DOHH2 (cell line): ENCODE results near the gene SULT4A1.
"Not testable (repeated sequence)": the region's sequence is repeated elsewhere in the genome, so short reads cannot be mapped to it uniquely, and the experiment has no call there.

Experiments
- H3F3A ChIP-seq: fragments of 200-600 bp; sonication (generic), shearing (Covaris generic); 2 replicates; pipeline ENCODE4 v1.6.0; 2016; ENCODE audit warnings: antibody characterized with exemption, mild to moderate bottlenecking; ENCODE audit not compliant: control insufficient read depth, insufficient read depth
- H3K27ac ChIP-seq: fragments of 200-600 bp; sonication (generic); 2 replicates; pipeline ENCODE4 v1.5.1; 2014; ENCODE audit warnings: low read depth, mild to moderate bottlenecking, low read length, moderate library complexity
- H3K27me3 ChIP-seq: fragments of 200-600 bp; sonication (generic); 2 replicates; pipeline ENCODE4 v1.6.1; 2014; ENCODE audit warnings: mild to moderate bottlenecking, low read length, mixed read lengths; ENCODE audit not compliant: control insufficient read depth
- H3K36me3 ChIP-seq: fragments of 200-600 bp; sonication (generic); 2 replicates; pipeline ENCODE4 v1.6.1; 2014; ENCODE audit warnings: mild to moderate bottlenecking, low read length, moderate library complexity, mixed read lengths; ENCODE audit not compliant: control insufficient read depth
- H3K4me1 ChIP-seq: fragments of 200-600 bp; sonication (generic); 2 replicates; pipeline ENCODE4 v1.6.1; 2014; ENCODE audit warnings: mild to moderate bottlenecking, low read length, mixed read lengths; ENCODE audit not compliant: control insufficient read depth
- H3K4me2 ChIP-seq: fragments of 200-600 bp; sonication (generic); 2 replicates; pipeline ENCODE4 v1.6.0; 2014; ENCODE audit warnings: mild to moderate bottlenecking, low read length, moderate library complexity
- H3K4me3 ChIP-seq: fragments of 200-600 bp; sonication (generic); 2 replicates; pipeline ENCODE4 v1.5.1; 2014; ENCODE audit warnings: mild to moderate bottlenecking, low read length, mixed read lengths
- H3K79me2 ChIP-seq: fragments of 200-600 bp; sonication (generic); 2 replicates; pipeline ENCODE4 v1.6.1; 2014; ENCODE audit warnings: mild to moderate bottlenecking, low read length, mixed read lengths; ENCODE audit not compliant: control insufficient read depth
- H3K9me2 ChIP-seq: fragments of 200-600 bp; sonication (generic); replicated peaks from 2 replicates; pipeline ENCODE4 v1.6.1; 2014; ENCODE audit warnings: mild to moderate bottlenecking, low read length, mixed read lengths; ENCODE audit not compliant: control insufficient read depth
- H3K9me3 ChIP-seq: fragments of 200-600 bp; sonication (generic); 2 replicates; pipeline ENCODE4 v1.6.1; 2014; ENCODE audit warnings: antibody characterized with exemption, low read length, mixed read lengths; ENCODE audit not compliant: control insufficient read depth, insufficient read depth
- H4K20me1 ChIP-seq: fragments of 200-600 bp; sonication (generic); 2 replicates; pipeline ENCODE4 v1.6.0; 2014; ENCODE audit warnings: low read depth, mild to moderate bottlenecking, antibody characterized with exemption, low read length, moderate library complexity; ENCODE audit not compliant: control insufficient read depth, insufficient read depth
- EZH2phosphoT487 ChIP-seq: fragments of 200-600 bp; sonication (generic); IDR thresholded peaks from 2 replicates; pipeline ENCODE4 v1.6.1; 2017; ENCODE audit warnings: borderline replicate concordance, mild to moderate bottlenecking, antibody characterized with exemption, low read length, moderate library complexity, mixed read lengths
- TF ChIP-seq, protein P1 (sequence below): fragments of 200-600 bp; sonication (generic); IDR thresholded peaks from one replicate; pipeline ENCODE4 v1.5.1; 2014; ENCODE audit warnings: antibody characterized with exemption, mild to moderate bottlenecking, low read depth, low read length; ENCODE audit not compliant: poor library complexity, severe bottlenecking

Gene SULT4A1

GRCh38 chr22:43876866-43877509 lies 14.7 kb upstream of the SULT4A1 start:
- H3K27me3 ChIP-seq, result no peaks in the 10 kb centered on the region
- no peaks in the 10 kb centered on the region for H3K9me3 ChIP-seq
- H3K4me1 ChIP-seq, result no peaks in the 10 kb centered on the region
- H3K79me2 ChIP-seq, result no peaks in the 10 kb centered on the region
- H4K20me1 ChIP-seq, result no peaks in the 10 kb centered on the region
- no peaks in the 10 kb centered on the region for H3K36me3 ChIP-seq
- no peaks in the 10 kb centered on the region for H3K9me2 ChIP-seq
- no peak overlapping the region for H3K4me3 ChIP-seq
- H3K27ac ChIP-seq, result no peak overlapping the region
- TF ChIP-seq EZH2phosphoT487, result no peak
- TF ChIP-seq, protein P1, sequence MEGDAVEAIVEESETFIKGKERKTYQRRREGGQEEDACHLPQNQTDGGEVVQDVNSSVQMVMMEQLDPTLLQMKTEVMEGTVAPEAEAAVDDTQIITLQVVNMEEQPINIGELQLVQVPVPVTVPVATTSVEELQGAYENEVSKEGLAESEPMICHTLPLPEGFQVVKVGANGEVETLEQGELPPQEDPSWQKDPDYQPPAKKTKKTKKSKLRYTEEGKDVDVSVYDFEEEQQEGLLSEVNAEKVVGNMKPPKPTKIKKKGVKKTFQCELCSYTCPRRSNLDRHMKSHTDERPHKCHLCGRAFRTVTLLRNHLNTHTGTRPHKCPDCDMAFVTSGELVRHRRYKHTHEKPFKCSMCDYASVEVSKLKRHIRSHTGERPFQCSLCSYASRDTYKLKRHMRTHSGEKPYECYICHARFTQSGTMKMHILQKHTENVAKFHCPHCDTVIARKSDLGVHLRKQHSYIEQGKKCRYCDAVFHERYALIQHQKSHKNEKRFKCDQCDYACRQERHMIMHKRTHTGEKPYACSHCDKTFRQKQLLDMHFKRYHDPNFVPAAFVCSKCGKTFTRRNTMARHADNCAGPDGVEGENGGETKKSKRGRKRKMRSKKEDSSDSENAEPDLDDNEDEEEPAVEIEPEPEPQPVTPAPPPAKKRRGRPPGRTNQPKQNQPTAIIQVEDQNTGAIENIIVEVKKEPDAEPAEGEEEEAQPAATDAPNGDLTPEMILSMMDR, result no peak
- no peak overlapping the region for H3K4me2 ChIP-seq
- no peaks in the 10 kb centered on the region for H3F3A ChIP-seq

GRCh38 chr22:43869799-43870198 lies 7.5 kb upstream of the SULT4A1 start:
- Histone ChIP-seq H3K4me3 (no peak overlapping the region), H3K36me3 (no peaks in the 10 kb centered on the region), H3K9me3 (no peaks in the 10 kb centered on the region), H3K4me2 (no peak overlapping the region), H3K4me1 (no peaks in the 10 kb centered on the region), H3K27ac (no peak overlapping the region), H3K79me2 (no peaks in the 10 kb centered on the region), H3F3A (no peaks in the 10 kb centered on the region), H3K27me3 (no peaks in the 10 kb centered on the region), H3K9me2 (no peaks in the 10 kb centered on the region), H4K20me1 (no peaks in the 10 kb centered on the region)
- TF ChIP-seq, protein P1, result no peak
- TF ChIP-seq EZH2phosphoT487, result no peak

- not testable (repeated sequence) for H4K20me1 ChIP-seq, H3K36me3 ChIP-seq, H3K27ac ChIP-seq, H3K79me2 ChIP-seq, H3K4me2 ChIP-seq, H3K9me3 ChIP-seq, H3K27me3 ChIP-seq, H3F3A ChIP-seq, H3K9me2 ChIP-seq, H3K4me1 ChIP-seq, H3K4me3 ChIP-seq
Measured at GRCh38 chr22:43869001-43869400, 6.7 kb upstream of the SULT4A1 start.

DNA sequence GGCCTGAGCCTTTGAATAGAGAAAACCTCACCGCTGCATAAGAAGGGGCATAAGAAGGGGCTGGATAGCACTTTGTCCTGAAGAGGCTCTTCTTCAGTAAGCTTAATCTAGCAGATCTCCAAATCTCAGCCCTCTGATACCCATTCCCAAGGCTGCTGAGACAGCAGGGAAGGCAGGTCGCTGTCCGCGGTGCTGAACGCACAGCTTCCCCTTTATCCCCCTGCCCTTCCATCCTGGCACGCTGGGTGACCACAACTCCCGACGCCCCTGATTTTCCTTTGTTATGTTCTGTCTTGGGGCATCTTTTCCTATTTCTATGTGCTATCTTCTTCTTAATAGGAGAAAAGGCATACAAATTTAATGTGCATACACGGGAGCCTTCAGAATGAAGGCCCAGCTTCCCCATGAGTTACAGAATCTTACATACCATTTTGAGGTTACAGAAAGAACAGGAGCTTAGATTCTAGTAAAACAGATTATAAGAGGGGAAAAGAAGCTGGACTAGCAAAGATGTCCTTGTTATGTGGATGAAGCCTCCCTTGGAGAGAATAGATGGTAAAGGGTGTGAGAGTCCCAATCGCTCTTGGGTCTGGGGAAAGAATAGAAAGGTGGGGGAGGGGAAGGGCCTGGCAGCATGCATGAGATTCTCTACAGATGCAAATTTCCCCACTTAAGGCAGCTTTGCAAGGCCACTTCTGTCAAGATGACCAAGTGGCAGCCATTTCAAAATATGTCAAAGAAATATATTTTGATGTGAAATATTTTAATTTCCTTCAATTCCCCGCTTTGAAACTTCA lies 5.7 kb upstream of the SULT4A1 start:
- Histone ChIP-seq H4K20me1 (no peaks in the 10 kb centered on the region), H3K27ac (no peak overlapping the region), H3K27me3 (no peaks in the 10 kb centered on the region), H3K9me2 (no peaks in the 10 kb centered on the region), H3K4me1 (no peaks in the 10 kb centered on the region), H3K36me3 (no peaks in the 10 kb centered on the region), H3F3A (no peaks in the 10 kb centered on the region), H3K4me2 (no peak overlapping the region), H3K79me2 (no peaks in the 10 kb centered on the region), H3K4me3 (no peak overlapping the region), H3K9me3 (no peaks in the 10 kb centered on the region)
- no peak for TF ChIP-seq EZH2phosphoT487
- TF ChIP-seq, protein P1, result no peak
